HepG2 (cell line): Measurements from ENCODE around the gene DRAP1. TPM values are rescaled to one million over a fixed set of nuclear protein-coding genes. Genes with fewer than 3 reads are reported as not detected.
A peak's percentile ranks its signal among the peaks of the same experiment; 100 is the strongest.

Source experiments
- BHLHE40 ChIP-seq: IDR thresholded peaks from 2 replicates; pipeline ENCODE4 v1.6.1; 2011; ENCODE audit warnings: low read length, improper control_type of control experiment
- BRF2 ChIP-seq: sonication (generic); formaldehyde crosslinking; IDR thresholded peaks from 2 replicates; pipeline ENCODE4 v1.8.1; 2022; ENCODE audit warnings: mild to moderate bottlenecking, missing genetic modification reagents
- CHD2 ChIP-seq: IDR thresholded peaks from 2 replicates; pipeline ENCODE4 v1.6.1; 2011; ENCODE audit warnings: low read depth, low read length, improper control_type of control experiment
- CTCF ChIP-seq: sonication (generic); formaldehyde crosslinking; IDR thresholded peaks from 2 replicates; pipeline ENCODE4 v1.5.0; 2020; ENCODE audit warnings: mild to moderate bottlenecking, missing genetic modification reagents, moderate library complexity
- FOXA3 ChIP-seq: IDR thresholded peaks from 2 replicates; pipeline ENCODE4 v1.6.1; 2016; ENCODE audit warnings: missing genetic modification reagents, missing compliant biosample characterization
- HBP1 ChIP-seq: IDR thresholded peaks from 2 replicates; pipeline ENCODE4 v1.6.1; 2016; ENCODE audit warnings: low read depth, control low read depth
- HES4 ChIP-seq: sonication (generic); formaldehyde crosslinking; IDR thresholded peaks from 2 replicates; pipeline ENCODE4 v1.9.0; 2021; ENCODE audit warnings: mild to moderate bottlenecking, missing genetic modification reagents, borderline replicate concordance
- MLLT10 ChIP-seq: sonication (generic); formaldehyde crosslinking; IDR thresholded peaks from 2 replicates; pipeline ENCODE4 v1.4.0; 2020; ENCODE audit warnings: missing genetic modification reagents
- NFE2 ChIP-seq: sonication (generic); formaldehyde crosslinking; IDR thresholded peaks from 2 replicates; pipeline ENCODE4 v1.4.0; 2020; ENCODE audit warnings: missing genetic modification reagents
- NFKB2 ChIP-seq: sonication (generic); formaldehyde crosslinking; IDR thresholded peaks from 2 replicates; pipeline ENCODE4 v1.4.0; 2020; ENCODE audit warnings: missing genetic modification reagents, borderline replicate concordance
- PHF20 ChIP-seq: sonication (generic); formaldehyde crosslinking; IDR thresholded peaks from 2 replicates; pipeline ENCODE4 v1.5.0; 2020; ENCODE audit warnings: mild to moderate bottlenecking, missing genetic modification reagents
- RARA ChIP-seq: IDR thresholded peaks from 2 replicates; pipeline ENCODE4 v1.6.1; 2016; ENCODE audit warnings: missing genetic modification reagents, missing compliant biosample characterization
- SKIL ChIP-seq: sonication (generic); formaldehyde crosslinking; IDR thresholded peaks from 2 replicates; pipeline ENCODE4 v1.8.0; 2022; ENCODE audit warnings: missing genetic modification reagents, mild to moderate bottlenecking, moderate library complexity, borderline replicate concordance
- ZBTB25 ChIP-seq: IDR thresholded peaks from 2 replicates; pipeline ENCODE4 v1.6.1; 2018; ENCODE audit warnings: missing genetic modification reagents
- ZC3H13 ChIP-seq: sonication (generic); formaldehyde crosslinking; IDR thresholded peaks from 2 replicates; pipeline ENCODE4 v1.8.1; 2023; ENCODE audit warnings: mild to moderate bottlenecking, missing genetic modification reagents, moderate library complexity
- ZNF207 ChIP-seq: fragments of 450-650 bp; IDR thresholded peaks from 2 replicates; pipeline ENCODE4 v1.6.1; 2016; ENCODE audit warnings: antibody characterized with exemption, borderline replicate concordance
- ZNF430 ChIP-seq: sonication (generic); formaldehyde crosslinking; IDR thresholded peaks from 2 replicates; pipeline ENCODE4 v1.9.0; 2021; ENCODE audit warnings: mild to moderate bottlenecking, missing genetic modification reagents
- ZNF441 ChIP-seq: sonication (generic); formaldehyde crosslinking; IDR thresholded peaks from 2 replicates; pipeline ENCODE4 v1.7.0; 2021; ENCODE audit warnings: missing genetic modification reagents, borderline replicate concordance
- ZNF550 ChIP-seq: sonication (generic); formaldehyde crosslinking; IDR thresholded peaks from 2 replicates; pipeline ENCODE4 v1.4.0; 2020; ENCODE audit warnings: mild to moderate bottlenecking, missing genetic modification reagents, borderline replicate concordance
- ZNF562 ChIP-seq: sonication (generic); formaldehyde crosslinking; IDR thresholded peaks from 2 replicates; pipeline ENCODE4 v1.8.0; 2022; ENCODE audit warnings: missing genetic modification reagents, borderline replicate concordance
- ZNF615 ChIP-seq: sonication (generic); formaldehyde crosslinking; IDR thresholded peaks from 2 replicates; pipeline ENCODE4 v1.5.0; 2020; ENCODE audit warnings: mild to moderate bottlenecking, missing genetic modification reagents, borderline replicate concordance
- ZNF629 ChIP-seq: sonication (generic); formaldehyde crosslinking; conservative IDR thresholded peaks from 2 replicates; pipeline ENCODE4 v1.5.0; 2020; ENCODE audit warnings: missing genetic modification reagents
- ZSCAN20 ChIP-seq: sonication (generic); formaldehyde crosslinking; IDR thresholded peaks from 2 replicates; pipeline ENCODE4 v1.4.0; 2020; ENCODE audit warnings: missing genetic modification reagents, mild to moderate bottlenecking, borderline replicate concordance
- polyA plus RNA-seq, 8 experiments: library from polyadenylated mRNA; depleted of rRNA in 3 of 8; stranded (reverse) in 7 of 8; unstranded in 1 of 8; fragments of >200 nt; fragmentation: Illumina TruSeq in 4 of 8; extraction: Trizol in 4 of 8; gene quantifications; 2 replicates each; pipeline versions ENCODE4 v1.2.1 to v1.2.3, GENCODE V29; 2011 to 2016; ENCODE audit warnings: low read depth in 4 of 8, missing spikeins in 1 of 8, mixed read lengths in 1 of 8; ENCODE audit not compliant: insufficient read depth in 1 of 8
- total RNA-seq, 5 experiments: library from RNA; depleted of rRNA; stranded (reverse); fragments of >200 nt; fragmentation: Illumina TruSeq; extraction: Trizol; gene quantifications; 2 replicates each; pipeline ENCODE4 v1.2.3, GENCODE V29; 2016; ENCODE audit warnings: low read depth in 1 of 5

DRAP1 gene
- total and polyA plus RNA-seq, 2 of the 13 experiments (the other 11 are each of a cell fraction or from before 2014, with no cell fraction given), result 46.8 to 52.3 TPM

GRCh38 chr11:65888163-65888814 is 30.9 kb upstream of the DRAP1 start, which contains the start of gene FIBP (continued):
- TF ChIP-seq BHLHE40, result peak; percentile 51; the same call in 1 of the 2 replicates
- TF ChIP-seq ZNF441, result 0 out of 2 replicates have a peak, but pooled peaks have one; percentile 23
- TF ChIP-seq CTCF (CRISPR knock-in tag), result peak; percentile 94
- peak; percentile 46 for TF ChIP-seq FOXA3 (CRISPR knock-in tag)
- no peak for TF ChIP-seq MLLT10 (CRISPR knock-in tag)
- TF ChIP-seq SKIL (CRISPR knock-in tag), result no peak; the same call in 1 of the 2 replicates
- peak; percentile 88 for TF ChIP-seq PHF20 (CRISPR knock-in tag)
- peak; percentile 56; the same call in 1 of the 2 replicates for TF ChIP-seq CHD2
- TF ChIP-seq ZBTB25, result peak; percentile 90
- no peak for TF ChIP-seq ZNF207
- TF ChIP-seq ZNF430, result peak; percentile 79
- no peak; the same call in 1 of the 2 replicates for TF ChIP-seq HES4 (CRISPR knock-in tag)
- TF ChIP-seq HBP1 (CRISPR knock-in tag), result peak; percentile 89
- no peak; the same call in none of the 2 replicates for TF ChIP-seq ZC3H13
- peak; percentile 59; the same call in 1 of the 2 replicates for TF ChIP-seq NFKB2
- no peak for TF ChIP-seq BRF2
- no peak for TF ChIP-seq NFE2
- no peak for TF ChIP-seq ZNF629 (CRISPR knock-in tag)
- TF ChIP-seq ZNF550, result no peak
- no peak for TF ChIP-seq RARA
- no peak for TF ChIP-seq ZNF562
- TF ChIP-seq ZNF615 (CRISPR knock-in tag), result no peak
- no peak for TF ChIP-seq ZSCAN20 (CRISPR knock-in tag)
